Measurements from ENCODE around the gene NR1D1.

NR1D1 gene

GRCh38 chr17:40103688-40104087 lies 3.3 kb upstream of the NR1D1 start:
- Histone ChIP-seq H3K27ac (ENCODE audit: low read depth, low read length) (no peak overlapping the region), H3K36me3 (ENCODE audit: control insufficient read depth, low read length) (no peaks in the 10 kb centered on the region), H3F3A (ENCODE audit: control insufficient read depth, insufficient read depth) (0 out of 2 replicates have a peak, but pooled peaks cover 2% of the 10 kb centered on the region), H3K79me2 (ENCODE audit: control insufficient read depth, low read length) (no peaks in the 10 kb centered on the region), H3K9me3 (ENCODE audit: control insufficient read depth, insufficient read depth, low read length) (no peaks in the 10 kb centered on the region), H4K20me1 (ENCODE audit: control insufficient read depth, insufficient read depth, low read depth, low read length) (no peaks in the 10 kb centered on the region), H3K4me2 (ENCODE audit: low read length) (no peak overlapping the region), H3K4me1 (ENCODE audit: control insufficient read depth, low read length) (peaks cover 48% of the 10 kb centered on the region), H3K4me3 (ENCODE audit: low read length) (no peak overlapping the region), H3K27me3 (ENCODE audit: control insufficient read depth, low read length) (peaks cover 54% of the 10 kb centered on the region), H3K9me2 (replicated peaks; ENCODE audit: control insufficient read depth, low read length) (no peaks in the 10 kb centered on the region)
- TF ChIP-seq EZH2phosphoT487 (IDR thresholded peaks at IDR 0.05; ENCODE audit: borderline replicate concordance, low read length) (no peak), CTCF (IDR thresholded peaks at IDR 0.05; ENCODE audit: low read depth, low read length, poor library complexity, severe bottlenecking) (no peak)

GRCh38 chr17:40103071-40103661 lies 2.8 kb upstream of the NR1D1 start:
- Histone ChIP-seq H3F3A (ENCODE audit: control insufficient read depth, insufficient read depth) (0 out of 2 replicates have a peak, but pooled peaks cover 2% of the 10 kb centered on the region), H3K9me2 (replicated peaks; ENCODE audit: control insufficient read depth, low read length) (no peaks in the 10 kb centered on the region), H3K9me3 (ENCODE audit: control insufficient read depth, insufficient read depth, low read length) (no peaks in the 10 kb centered on the region), H4K20me1 (ENCODE audit: control insufficient read depth, insufficient read depth, low read depth, low read length) (no peaks in the 10 kb centered on the region), H3K79me2 (ENCODE audit: control insufficient read depth, low read length) (no peaks in the 10 kb centered on the region), H3K4me3 (ENCODE audit: low read length) (no peak overlapping the region), H3K36me3 (ENCODE audit: control insufficient read depth, low read length) (no peaks in the 10 kb centered on the region), H3K27me3 (ENCODE audit: control insufficient read depth, low read length) (peaks cover 54% of the 10 kb centered on the region), H3K4me2 (ENCODE audit: low read length) (no peak overlapping the region), H3K4me1 (ENCODE audit: control insufficient read depth, low read length) (peaks cover 50% of the 10 kb centered on the region), H3K27ac (ENCODE audit: low read depth, low read length) (no peak overlapping the region)
- TF ChIP-seq EZH2phosphoT487 (IDR thresholded peaks at IDR 0.05; ENCODE audit: borderline replicate concordance, low read length) (no peak), CTCF (IDR thresholded peaks at IDR 0.05; ENCODE audit: low read depth, low read length, poor library complexity, severe bottlenecking) (no peak)

GRCh38 chr17:40101367-40102210 lies 1.2 kb upstream of the NR1D1 start:
- Histone ChIP-seq H3K27me3 (ENCODE audit: control insufficient read depth, low read length) (peaks cover 41% of the 10 kb centered on the region), H3K27ac (ENCODE audit: low read depth, low read length) (no peak overlapping the region), H3K9me2 (replicated peaks; ENCODE audit: control insufficient read depth, low read length) (no peaks in the 10 kb centered on the region), H3K4me1 (ENCODE audit: control insufficient read depth, low read length) (peaks cover 50% of the 10 kb centered on the region), H4K20me1 (ENCODE audit: control insufficient read depth, insufficient read depth, low read depth, low read length) (no peaks in the 10 kb centered on the region), H3K9me3 (ENCODE audit: control insufficient read depth, insufficient read depth, low read length) (no peaks in the 10 kb centered on the region), H3K79me2 (ENCODE audit: control insufficient read depth, low read length) (no peaks in the 10 kb centered on the region), H3K36me3 (ENCODE audit: control insufficient read depth, low read length) (peaks cover 8% of the 10 kb centered on the region), H3F3A (ENCODE audit: control insufficient read depth, insufficient read depth) (no peaks in the 10 kb centered on the region), H3K4me3 (ENCODE audit: low read length) (peak overlapping the region; percentile 74), H3K4me2 (ENCODE audit: low read length) (peak overlapping the region; percentile 92)
- no peak for TF ChIP-seq CTCF (IDR thresholded peaks at IDR 0.05; ENCODE audit: low read depth, low read length, poor library complexity, severe bottlenecking)
- no peak for TF ChIP-seq EZH2phosphoT487 (IDR thresholded peaks at IDR 0.05; ENCODE audit: borderline replicate concordance, low read length)

All from DOHH2 (cell line).